ENCODE data around the gene TPSD1. TPM values are rescaled to one million over a fixed set of nuclear protein-coding genes. Genes with fewer than 3 reads are reported as not detected.
"Not testable (repeated sequence)": the region's sequence is repeated elsewhere in the genome, so short reads cannot be mapped to it uniquely, and the experiment has no call there.

TPSD1 gene
- total RNA-seq, 1 experiment from 2014 or later = 0.31 TPM

DNA sequence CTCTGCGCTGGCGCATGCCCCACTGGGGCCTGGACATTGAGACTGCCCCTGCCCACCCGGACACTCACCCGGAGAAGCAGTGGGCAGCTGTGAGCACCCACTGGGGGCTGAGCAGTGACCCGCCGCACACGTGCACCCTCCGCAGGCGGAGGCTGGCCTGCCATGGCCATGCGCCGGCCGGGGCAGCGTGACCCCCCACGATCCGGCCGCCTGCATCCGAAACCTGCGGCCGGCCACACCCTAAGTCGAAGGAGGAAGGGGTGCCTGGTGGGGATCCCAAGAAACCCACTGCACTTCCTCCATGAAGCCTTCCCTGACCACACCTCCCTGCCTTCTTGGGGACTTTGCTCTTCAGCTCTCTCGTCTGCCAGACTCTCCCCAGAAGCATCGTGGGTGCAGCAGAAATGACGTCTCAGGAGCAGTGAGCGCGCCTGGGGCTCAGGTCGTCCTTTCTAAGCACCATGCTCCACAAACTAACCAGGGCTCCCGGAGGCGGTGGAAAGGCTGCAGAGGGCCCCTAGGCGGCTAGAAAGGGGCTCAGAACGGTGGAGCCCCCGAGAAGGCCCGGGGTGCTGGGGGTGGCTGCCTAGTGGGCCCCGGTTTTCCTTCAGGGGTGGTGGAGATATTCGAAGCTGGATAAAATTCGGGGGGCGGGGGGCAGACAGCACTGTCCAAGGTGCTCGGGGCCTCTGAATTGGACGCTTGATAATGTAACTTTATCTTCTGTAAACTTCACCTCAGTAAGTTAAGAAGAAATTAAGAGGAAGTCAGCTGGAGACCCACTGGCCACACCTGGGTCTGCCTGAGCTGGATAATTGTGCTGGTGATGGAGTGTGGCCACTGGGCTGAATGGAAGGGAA is 32.3 kb upstream of the TPSD1 start (continued):
- TF ChIP-seq HMGA2 (CRISPR knock-in tag; IDR thresholded peaks at IDR 0.05) = no peak
- TF ChIP-seq, protein P1, sequence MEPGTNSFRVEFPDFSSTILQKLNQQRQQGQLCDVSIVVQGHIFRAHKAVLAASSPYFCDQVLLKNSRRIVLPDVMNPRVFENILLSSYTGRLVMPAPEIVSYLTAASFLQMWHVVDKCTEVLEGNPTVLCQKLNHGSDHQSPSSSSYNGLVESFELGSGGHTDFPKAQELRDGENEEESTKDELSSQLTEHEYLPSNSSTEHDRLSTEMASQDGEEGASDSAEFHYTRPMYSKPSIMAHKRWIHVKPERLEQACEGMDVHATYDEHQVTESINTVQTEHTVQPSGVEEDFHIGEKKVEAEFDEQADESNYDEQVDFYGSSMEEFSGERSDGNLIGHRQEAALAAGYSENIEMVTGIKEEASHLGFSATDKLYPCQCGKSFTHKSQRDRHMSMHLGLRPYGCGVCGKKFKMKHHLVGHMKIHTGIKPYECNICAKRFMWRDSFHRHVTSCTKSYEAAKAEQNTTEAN (CRISPR knock-in tag; IDR thresholded peaks at IDR 0.05) = no peak
- no peak for TF ChIP-seq TCF7 (CRISPR knock-in tag; IDR thresholded peaks at IDR 0.05; ENCODE audit: low read depth)

DNA sequence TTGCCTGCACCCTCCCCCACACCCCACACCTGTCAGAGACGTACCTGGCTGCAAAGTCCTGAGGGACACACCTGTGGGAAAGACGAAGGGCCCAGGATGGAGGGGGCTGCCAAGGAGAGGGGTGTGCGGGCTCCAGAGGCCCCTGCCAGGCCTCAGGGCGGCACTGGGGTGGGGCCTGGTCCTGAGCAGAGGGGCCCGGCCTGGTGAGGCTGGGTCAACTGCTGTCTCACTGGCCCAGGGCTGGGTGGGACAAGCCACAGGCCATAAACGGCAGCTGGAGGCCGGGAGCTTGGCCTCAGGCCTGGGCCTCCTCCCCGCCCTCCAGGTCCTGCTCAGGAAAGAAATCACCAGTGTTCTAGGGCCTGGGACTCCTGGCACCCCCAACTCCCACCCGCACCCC is 31.3 kb upstream of the TPSD1 start:
- no peak for DNase-seq (ENCODE audit: low spot score)
- Mint-ChIP-seq H3K36me3 (no peaks in the 10 kb centered on the region), H3K4me1 (no peaks in the 10 kb centered on the region), H3K4me3 (no peak overlapping the region), H3K27ac (no peak overlapping the region), H3K27me3 (ENCODE audit: low read depth) (peaks cover 4% of the 10 kb centered on the region), H3K9me3 (no peaks in the 10 kb centered on the region)
- ATAC-seq = no peak
- TF ChIP-seq ZNF423 (CRISPR knock-in tag; IDR thresholded peaks at IDR 0.05) (no peak), ZNF138 (CRISPR knock-in tag; conservative IDR thresholded peaks at IDR 0.05) (no peak), NR1H2 (CRISPR knock-in tag; IDR thresholded peaks at IDR 0.05) (no peak)
- TF ChIP-seq, protein P2, sequence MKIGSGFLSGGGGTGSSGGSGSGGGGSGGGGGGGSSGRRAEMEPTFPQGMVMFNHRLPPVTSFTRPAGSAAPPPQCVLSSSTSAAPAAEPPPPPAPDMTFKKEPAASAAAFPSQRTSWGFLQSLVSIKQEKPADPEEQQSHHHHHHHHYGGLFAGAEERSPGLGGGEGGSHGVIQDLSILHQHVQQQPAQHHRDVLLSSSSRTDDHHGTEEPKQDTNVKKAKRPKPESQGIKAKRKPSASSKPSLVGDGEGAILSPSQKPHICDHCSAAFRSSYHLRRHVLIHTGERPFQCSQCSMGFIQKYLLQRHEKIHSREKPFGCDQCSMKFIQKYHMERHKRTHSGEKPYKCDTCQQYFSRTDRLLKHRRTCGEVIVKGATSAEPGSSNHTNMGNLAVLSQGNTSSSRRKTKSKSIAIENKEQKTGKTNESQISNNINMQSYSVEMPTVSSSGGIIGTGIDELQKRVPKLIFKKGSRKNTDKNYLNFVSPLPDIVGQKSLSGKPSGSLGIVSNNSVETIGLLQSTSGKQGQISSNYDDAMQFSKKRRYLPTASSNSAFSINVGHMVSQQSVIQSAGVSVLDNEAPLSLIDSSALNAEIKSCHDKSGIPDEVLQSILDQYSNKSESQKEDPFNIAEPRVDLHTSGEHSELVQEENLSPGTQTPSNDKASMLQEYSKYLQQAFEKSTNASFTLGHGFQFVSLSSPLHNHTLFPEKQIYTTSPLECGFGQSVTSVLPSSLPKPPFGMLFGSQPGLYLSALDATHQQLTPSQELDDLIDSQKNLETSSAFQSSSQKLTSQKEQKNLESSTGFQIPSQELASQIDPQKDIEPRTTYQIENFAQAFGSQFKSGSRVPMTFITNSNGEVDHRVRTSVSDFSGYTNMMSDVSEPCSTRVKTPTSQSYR (CRISPR knock-in tag; IDR thresholded peaks at IDR 0.05) = no peak
- TF ChIP-seq, protein P3, sequence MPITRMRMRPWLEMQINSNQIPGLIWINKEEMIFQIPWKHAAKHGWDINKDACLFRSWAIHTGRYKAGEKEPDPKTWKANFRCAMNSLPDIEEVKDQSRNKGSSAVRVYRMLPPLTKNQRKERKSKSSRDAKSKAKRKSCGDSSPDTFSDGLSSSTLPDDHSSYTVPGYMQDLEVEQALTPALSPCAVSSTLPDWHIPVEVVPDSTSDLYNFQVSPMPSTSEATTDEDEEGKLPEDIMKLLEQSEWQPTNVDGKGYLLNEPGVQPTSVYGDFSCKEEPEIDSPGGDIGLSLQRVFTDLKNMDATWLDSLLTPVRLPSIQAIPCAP (CRISPR knock-in tag; IDR thresholded peaks at IDR 0.05) = no peak
- TF ChIP-seq, protein P4, sequence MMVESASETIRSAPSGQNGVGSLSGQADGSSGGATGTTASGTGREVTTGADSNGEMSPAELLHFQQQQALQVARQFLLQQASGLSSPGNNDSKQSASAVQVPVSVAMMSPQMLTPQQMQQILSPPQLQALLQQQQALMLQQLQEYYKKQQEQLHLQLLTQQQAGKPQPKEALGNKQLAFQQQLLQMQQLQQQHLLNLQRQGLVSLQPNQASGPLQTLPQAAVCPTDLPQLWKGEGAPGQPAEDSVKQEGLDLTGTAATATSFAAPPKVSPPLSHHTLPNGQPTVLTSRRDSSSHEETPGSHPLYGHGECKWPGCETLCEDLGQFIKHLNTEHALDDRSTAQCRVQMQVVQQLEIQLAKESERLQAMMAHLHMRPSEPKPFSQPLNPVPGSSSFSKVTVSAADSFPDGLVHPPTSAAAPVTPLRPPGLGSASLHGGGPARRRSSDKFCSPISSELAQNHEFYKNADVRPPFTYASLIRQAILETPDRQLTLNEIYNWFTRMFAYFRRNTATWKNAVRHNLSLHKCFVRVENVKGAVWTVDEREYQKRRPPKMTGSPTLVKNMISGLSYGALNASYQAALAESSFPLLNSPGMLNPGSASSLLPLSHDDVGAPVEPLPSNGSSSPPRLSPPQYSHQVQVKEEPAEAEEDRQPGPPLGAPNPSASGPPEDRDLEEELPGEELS (CRISPR knock-in tag; IDR thresholded peaks at IDR 0.05) = no peak
- TF ChIP-seq, protein P5, sequence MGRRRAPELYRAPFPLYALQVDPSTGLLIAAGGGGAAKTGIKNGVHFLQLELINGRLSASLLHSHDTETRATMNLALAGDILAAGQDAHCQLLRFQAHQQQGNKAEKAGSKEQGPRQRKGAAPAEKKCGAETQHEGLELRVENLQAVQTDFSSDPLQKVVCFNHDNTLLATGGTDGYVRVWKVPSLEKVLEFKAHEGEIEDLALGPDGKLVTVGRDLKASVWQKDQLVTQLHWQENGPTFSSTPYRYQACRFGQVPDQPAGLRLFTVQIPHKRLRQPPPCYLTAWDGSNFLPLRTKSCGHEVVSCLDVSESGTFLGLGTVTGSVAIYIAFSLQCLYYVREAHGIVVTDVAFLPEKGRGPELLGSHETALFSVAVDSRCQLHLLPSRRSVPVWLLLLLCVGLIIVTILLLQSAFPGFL (CRISPR knock-in tag; IDR thresholded peaks at IDR 0.05; ENCODE audit: borderline replicate concordance) = no peak
- ChIA-PET POLR2A (no interaction called here), CTCF (no interaction called here)

DNA sequence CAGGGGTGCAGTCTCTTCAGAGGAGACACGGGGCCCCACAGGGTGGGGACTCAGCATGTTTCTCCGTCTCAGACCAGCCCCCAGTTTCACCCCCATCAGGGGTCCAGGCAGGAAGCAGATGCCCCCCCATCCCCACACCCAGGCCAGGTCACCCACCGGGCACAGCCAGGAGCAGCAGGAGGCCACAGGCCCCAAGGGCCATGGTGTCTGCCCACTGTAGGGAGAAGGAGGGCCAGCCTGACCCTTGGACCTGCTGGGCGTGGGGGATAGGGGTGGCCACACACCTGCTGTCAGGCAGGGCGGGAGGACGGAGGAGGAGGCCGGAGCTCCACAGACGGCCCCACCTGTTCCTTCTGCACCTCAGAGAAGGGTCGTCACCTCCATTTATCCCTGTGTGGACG is 30.8 kb upstream of the TPSD1 start, which contains the start of gene TPSG1:
TPSG1 (minus strand) TSS at position 218 of the 401 bp plus-strand sequence; CDS start at position 202, 16 bp downstream.
- TF ChIP-seq CBFB (CRISPR knock-in tag; IDR thresholded peaks at IDR 0.05; ENCODE audit: low read depth) (no peak), PRRX2 (CRISPR knock-in tag; IDR thresholded peaks at IDR 0.05) (no peak), HMGA2 (CRISPR knock-in tag; IDR thresholded peaks at IDR 0.05) (no peak), NR1H2 (CRISPR knock-in tag; IDR thresholded peaks at IDR 0.05) (no peak)
- ChIA-PET CTCF (no interaction called here), POLR2A (no interaction called here)
- Mint-ChIP-seq H3K27ac (no peak within 1 kb of the TSS; the same call in 1 of the 2 replicates), H3K36me3 (no peaks in the 10 kb centered on the region), H3K4me1 (no peaks in the 10 kb centered on the region), H3K4me3 (no peak within 1 kb of the TSS), H3K9me3 (no peaks in the 10 kb centered on the region), H3K27me3 (ENCODE audit: low read depth) (peaks cover 4% of the 10 kb centered on the region)
- no peak for ATAC-seq
- no peak for DNase-seq (ENCODE audit: low spot score)

DNA sequence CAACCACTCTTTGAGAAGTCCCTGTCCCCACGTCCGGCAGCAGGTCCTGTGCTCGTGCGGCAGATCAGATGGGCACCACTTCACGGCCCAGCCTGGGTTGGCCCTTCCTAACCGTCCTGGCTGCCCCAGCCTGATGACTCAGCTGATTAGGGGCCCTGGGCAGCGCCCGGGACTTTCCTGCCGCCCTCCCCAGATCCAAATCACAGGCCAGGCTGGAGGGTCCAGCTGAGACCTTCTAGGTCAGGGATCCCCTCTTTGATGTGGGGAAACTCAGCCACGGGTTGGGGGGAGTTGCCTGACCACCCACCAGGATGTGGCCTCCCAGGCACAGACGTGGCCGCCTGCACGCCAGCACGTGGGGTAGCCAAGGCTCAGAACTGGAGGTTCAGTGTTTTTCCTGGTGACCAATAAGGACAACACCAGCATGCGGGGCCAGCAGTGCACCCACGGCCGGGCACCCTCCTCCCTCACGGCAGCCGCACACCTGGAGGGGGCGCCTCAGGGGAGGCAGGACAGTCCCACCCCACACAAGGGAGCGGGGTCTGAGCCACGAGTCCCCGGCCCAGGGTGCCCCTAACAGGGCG is 30.0 kb upstream of the TPSD1 start:
- H3K27ac Mint-ChIP-seq = not testable (repeated sequence)

DNA sequence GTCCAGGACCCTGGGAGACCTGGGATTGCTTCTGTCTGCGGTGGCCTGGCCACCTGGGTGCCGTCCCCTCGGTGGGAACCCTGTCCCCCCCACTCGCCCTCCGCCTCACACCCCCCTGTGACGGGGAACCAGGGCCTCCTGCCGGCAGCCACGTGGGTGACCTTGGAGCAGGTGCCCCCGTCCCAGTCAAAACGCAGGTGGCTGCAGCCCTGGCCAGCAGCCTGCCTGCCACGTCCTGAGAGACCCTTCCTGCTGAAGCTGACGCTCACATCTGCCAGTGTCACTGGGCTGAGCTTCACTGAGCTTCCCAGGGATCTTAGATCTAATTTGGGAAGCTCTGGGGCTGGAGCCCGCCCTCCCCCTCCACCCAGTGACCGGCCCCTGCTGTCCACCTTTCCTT is 29.2 kb upstream of the TPSD1 start:
- H3K36me3 Mint-ChIP-seq; H3K4me3 Mint-ChIP-seq; H3K9me3 Mint-ChIP-seq; DNase-seq (ENCODE audit: low spot score); POLR2A ChIA-PET; H3K27me3 Mint-ChIP-seq (ENCODE audit: low read depth); H3K4me1 Mint-ChIP-seq; H3K27ac Mint-ChIP-seq; CTCF ChIA-PET; ATAC-seq: not testable (repeated sequence)

More for the DNA sequence above, 30.0 kb upstream of the TPSD1 start:
- H3K9me3 Mint-ChIP-seq; DNase-seq (ENCODE audit: low spot score); H3K4me1 Mint-ChIP-seq; ATAC-seq; POLR2A ChIA-PET; H3K4me3 Mint-ChIP-seq; H3K27me3 Mint-ChIP-seq (ENCODE audit: low read depth); H3K36me3 Mint-ChIP-seq; CTCF ChIA-PET: not testable (repeated sequence)

DNA sequence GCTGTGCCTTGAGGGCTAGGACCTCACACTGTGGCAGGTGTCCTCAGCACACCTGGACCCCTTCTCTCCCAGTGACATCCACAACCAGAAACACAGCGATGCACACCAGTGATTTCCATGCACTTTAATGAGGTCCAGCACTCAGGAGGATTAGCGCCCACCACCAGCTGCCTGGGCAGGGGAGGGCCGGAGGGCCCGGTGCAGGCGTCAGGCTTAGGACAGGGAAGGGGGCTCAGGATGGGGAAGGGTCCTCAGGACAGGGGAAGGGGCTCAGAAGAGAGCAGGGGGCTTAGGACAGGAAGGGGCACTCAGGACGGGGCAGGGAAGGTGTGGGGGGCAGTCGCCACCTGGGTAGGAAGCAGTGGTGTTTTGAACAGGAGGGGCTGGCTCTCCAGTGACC is 27.6 kb upstream of the TPSD1 start:
- H3K9me3 Mint-ChIP-seq; H3K4me3 Mint-ChIP-seq; POLR2A ChIA-PET; ATAC-seq; H3K36me3 Mint-ChIP-seq; H3K27ac Mint-ChIP-seq; H3K27me3 Mint-ChIP-seq (ENCODE audit: low read depth); H3K4me1 Mint-ChIP-seq; DNase-seq (ENCODE audit: low spot score); CTCF ChIA-PET: not testable (repeated sequence)

All from WTC11 (cell line).